ENCODE data around the gene TSPEAR. TPM values are rescaled to one million over a fixed set of nuclear protein-coding genes. Genes with fewer than 3 reads are reported as not detected.
A peak's percentile ranks its signal among the peaks of the same experiment; 100 is the strongest.

Gene TSPEAR
- total RNA-seq, 1 experiment from 2014 or later, result not detected

DNA sequence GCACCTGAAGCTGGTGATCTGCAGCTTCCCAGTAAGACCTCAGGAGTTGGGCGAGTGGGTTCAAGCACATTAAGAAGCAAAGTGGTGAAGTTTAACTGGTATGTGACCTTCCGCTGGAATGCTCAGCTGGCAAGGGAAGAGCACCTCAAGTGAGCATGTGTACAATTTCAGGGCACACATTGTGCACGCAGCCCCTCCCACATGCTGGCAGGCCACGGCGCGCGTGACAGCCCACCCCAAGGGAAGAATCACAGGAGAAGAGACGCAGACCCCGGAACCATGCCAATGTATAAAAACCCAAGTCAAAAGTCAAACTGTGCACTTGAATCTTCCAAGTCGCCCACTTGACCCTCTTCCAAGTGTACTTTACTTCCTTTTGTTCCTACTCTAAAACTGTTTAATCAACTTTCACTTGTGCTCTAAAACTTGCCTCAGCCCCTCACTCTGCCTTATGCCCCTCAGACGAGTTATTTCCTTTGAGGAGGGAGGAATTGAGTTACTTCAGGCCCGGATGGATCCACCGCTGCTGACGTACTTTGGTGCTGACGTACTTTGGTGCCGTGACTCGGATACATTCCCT, 236.0 kb downstream of the TSPEAR start:
- DNase-seq (ENCODE audit: low spot score), result no peak

DNA sequence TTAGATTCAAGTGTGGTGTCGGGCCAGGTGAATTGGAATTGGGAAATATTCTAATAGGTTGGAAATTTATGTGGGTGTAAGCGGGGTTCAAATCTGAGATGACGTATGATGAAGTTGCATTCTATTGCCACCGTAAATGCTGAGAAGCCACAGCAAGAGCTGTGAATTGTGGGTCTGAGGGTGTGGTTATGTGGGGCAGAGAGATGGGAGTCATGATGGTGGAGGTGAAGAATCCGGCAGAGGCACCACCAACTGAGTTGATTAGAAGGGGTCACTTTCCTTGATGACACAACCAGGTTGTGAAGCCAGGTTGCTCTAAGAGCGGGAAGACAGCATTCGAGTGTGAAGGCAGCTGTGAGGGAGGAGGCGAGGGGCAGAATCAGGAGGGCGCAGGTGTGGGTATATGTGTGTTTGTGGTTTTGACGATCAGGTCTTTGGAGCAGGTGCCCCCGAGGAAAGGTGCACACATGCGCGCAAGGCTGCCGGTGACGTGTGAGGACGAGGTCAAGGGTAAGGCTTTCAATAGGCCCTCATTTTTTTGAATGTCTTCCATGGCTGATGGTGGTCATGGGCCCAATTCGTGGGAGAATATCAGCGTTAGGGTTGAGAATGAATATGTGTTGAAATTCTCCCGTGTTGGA, 237.3 kb downstream of the TSPEAR start:
- DNase-seq (ENCODE audit: low spot score), result no peak

DNA sequence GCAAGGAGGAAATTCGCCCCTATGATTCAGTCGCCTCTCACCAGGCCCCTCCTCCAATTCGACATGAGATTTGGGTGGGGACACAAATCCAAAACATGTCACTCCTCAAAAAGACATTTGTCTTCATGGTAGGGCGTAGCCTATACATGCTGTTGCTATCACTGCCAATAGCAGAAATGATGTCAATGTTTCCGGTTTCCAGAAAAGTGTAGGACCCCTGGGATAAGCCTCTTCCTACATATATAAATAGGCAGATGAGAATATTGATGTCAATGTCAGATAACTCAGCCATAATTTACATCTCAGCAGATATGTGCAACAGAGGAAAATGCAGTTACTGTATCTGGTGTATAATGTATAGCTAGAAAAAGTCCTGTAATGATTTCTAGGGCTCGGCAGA, 239.4 kb downstream of the TSPEAR start:
- no peak for DNase-seq (ENCODE audit: low spot score)

DNA sequence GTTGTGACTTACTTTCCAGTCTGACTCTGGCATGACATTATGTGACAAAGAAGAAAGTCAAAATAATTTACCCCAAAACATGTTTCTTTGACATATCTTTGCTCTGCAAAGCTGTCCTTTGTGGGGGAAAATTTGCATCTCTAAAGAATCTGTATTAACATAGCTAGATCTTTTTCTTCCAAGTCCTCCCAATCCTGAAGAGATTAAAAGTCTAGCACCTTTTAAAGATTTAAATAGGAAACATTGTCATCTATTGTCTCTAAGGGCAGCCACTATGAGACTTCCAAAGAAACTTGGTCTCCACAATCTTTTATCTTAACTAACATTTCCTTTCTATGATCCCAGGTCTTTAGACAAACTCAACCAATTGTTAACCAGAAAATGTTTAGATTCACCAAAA, 240.0 kb downstream of the TSPEAR start:
- DNase-seq (ENCODE audit: low spot score), result no peak

DNA sequence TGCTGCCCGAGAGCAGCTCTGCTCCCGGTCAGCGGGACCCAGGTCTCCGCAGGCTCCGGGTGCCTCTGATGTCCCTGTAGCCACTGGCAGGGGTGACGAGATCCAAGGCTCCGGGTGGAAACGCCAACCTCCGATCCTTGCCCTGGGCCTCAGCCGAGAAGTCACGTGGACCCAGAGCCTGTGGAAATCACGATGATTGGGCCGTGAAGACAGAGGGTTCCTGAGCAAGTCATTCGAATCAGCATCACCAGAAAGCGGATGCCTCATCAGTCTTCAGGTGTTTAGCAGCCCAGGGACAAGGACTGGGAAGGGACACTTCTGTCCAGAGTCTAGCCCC, 243.5 kb downstream of the TSPEAR start:
- no peak for DNase-seq (ENCODE audit: low spot score)

DNA sequence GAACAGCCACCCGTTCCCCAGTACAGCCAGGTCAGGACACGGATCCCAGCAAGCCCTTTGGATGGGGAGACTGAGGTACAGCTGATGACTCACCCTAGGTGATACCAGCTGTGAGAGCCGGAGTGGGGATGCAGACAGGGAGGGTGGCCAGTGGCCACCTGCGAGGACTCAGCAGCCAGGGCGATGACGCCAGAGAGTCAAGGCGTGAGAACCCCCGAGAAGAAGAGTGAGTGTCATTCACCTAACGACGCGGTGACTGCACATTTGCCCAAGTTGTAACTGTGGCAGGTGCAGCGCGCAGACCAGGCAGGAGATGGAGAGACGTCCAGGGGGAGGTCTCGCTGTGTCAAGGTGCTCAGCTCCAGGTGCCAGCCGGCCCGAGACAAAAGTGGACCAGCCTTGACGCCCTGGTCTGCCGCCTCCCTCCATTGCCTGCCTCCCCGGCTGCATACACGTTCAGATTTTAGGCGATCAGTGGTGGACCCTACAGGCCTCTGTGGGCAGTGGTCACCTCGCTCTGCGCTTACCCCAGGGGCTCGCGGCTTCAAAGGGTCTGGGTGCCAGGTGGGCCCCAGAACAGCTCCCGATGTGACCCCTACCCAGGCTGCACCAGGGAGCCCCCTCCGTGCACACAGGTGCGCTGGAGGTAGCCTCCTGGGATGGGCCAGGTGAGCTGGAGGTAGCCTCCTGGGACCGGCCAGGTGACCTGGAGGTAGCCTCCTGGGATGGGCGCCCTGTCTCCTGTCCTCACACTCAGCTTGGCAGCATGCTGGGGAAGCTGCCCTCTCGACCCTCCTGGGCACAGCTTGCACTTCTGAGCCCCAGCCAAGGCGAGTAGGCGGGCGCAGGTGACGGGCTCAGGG, 244.1 kb downstream of the TSPEAR start:
- DNase-seq (ENCODE audit: low spot score), result no peak

DNA sequence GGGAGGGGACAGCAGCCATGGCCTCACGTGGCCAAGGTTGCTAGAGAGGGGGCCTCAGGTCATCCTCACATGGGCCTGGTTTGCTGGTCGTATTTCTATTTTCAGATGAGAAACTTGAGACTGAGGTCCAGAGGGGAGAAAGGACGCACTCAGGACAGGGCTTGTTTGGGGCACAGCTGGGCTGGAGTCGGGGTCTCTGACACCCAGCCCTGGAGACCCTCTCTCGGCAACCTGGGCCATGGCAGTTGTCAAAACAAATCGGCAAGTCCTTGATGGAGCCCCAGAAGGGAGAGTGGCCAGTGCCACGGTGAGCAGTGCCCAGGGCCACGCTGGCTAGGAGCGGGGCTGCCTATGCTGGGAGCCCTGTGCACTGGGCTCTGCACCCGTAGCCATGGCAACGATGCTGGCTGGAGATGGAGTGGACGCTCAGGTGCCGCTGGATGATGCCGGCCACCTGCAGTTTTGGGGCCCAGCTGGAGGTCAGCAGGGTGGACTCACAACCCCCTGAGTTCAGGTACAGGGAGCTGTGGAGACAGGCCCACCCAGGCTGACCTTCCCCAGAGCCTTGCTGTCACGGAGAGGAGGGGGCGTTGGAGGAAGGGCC, 244.9 kb downstream of the TSPEAR start:
- DNase-seq (ENCODE audit: low spot score), result no peak

DNA sequence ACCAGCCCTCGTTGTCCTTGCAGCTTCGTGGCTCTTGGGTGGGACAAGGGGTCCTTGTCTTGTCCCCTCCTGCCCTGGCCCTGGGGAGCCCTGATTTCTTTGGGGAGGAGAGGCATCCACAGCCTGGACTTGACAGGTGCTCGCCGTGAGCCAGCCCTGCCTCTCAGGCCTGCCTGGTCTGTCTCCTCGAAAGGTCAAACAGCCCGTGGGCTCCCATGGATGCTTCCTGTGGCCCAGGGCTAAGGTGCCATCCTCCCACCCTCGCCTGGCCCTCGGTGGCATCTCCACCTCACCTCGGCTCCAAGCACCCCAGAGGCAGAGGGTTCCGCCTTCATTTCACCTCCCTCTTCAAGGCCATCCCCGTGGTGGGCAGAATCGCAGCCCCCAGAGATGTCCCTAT, 247.0 kb downstream of the TSPEAR start:
- DNase-seq (ENCODE audit: low spot score), result no peak

DNA sequence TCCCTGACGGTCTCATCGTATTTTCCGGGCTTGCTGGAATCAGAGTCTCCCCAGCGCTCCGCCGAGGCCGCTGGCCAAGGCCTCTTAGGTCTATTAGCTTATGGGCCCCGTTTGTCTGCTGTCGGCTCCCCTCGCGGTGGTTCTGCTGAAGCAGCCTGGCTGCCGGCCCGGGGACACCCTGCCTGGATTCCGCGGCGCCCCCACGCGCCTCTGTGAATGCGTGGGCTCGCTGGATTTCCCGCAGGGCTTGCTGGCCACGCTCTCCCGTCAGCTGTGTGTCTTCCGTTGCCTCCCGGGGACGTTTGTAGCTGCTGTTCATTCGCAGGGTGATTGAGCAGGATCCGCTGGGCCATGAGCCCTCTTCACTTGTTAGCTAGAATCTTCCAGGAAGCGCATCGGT, 247.6 kb downstream of the TSPEAR start:
- DNase-seq (ENCODE audit: low spot score), result no peak

DNA sequence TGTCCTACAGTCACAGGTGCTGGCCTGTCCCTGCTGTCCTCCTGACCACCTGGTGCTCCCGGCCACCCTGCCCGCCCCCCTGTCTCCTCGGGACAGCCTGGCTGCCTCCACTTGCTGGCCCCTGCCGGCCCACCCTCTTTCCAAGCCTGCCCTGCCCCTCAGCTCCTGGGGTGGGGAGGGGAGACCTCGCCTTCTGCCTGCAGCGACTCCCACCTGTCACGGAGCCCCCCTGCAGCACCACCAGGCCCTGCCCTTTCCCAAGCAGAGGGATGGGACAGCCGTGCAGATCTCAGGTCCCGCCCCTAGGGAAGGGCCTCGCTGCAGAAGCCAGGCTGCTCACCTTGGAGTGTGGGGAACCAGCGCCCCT, 248.6 kb downstream of the TSPEAR start:
- DNase-seq (ENCODE audit: low spot score), result no peak

DNA sequence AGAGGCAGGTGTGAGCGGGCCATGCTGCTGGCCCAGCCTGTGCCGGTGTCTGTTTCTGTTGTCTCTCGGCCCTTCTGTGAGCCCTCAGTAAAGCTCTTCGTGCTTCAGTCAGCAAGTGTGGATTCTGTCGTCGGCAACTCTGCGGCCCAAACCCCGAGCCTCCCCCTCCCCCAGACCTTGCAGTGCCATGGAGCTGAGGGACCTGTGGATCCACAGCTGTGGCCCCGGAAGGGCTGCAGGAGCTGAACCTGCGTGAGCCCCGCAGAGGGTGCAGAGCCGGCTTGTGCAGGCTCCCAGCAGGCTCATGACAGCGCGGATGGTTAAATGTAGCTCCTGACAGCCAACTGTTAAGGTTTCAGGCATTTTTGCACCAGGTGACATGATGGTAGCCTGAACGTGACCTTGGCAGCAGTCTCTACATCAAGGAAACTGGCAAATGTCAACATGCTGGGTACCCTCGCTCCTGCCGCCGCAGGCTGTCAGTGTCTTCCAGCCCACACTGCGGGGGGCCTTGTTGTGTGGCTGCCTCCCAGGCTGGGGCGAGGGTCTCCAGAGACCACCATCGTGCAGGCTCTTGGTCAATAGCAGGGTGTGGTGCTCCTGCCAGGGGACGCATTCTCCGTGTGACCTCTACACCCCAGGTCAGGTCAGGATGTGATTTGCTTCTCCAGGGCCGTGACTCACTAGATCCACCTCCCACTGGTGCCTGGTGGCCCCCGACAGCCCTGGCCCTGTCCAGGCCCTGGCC, 249.1 kb downstream of the TSPEAR start:
- DNase-seq (ENCODE audit: low spot score), result no peak

DNA sequence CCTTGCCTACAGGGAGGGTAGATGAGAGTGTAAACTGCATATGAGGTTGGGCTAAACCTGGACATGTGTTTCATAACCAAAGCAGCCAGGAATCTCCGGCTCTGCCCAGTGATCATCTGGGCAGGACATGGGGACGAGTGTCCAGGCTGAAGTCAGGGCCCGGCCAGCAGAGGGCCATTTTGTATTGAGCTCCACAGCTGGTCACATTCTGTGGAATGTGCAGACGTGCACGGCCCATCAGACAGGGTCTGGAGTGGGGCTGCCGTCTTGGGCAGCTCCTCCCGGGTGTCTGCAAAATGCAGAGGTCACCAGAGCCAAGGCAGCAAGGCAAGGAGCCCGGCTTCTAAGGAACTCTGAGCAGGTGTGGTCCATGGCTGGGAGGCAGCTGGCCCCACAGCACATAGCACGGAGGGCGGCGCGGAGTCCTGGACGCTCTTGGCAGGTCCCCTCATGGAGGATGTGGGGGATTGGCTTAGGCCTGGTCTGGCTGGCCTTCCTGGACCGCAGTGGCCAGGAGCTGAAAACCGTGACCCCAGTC, 249.8 kb downstream of the TSPEAR start:
- DNase-seq (ENCODE audit: low spot score), result peak; percentile 3

DNA sequence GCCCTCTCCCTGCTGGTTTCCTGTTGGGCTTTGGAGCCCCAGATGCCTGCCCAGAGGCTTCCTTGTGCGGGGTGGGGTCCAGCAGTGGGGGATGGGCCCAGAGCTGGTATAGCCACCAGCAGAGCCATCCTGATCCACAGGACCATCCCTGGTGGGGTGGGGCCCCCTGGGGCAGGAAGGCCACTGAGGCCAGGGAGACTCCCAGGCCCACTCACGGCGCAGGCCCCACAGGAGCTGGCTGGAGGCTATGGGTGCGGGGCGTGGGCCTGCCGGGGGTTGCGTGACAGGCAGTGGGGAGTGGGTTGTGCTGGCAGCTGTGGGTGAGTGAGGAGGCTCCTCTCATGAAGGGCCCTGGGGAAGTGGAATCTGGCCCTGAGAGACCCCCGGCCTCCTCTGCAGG, 250.4 kb downstream of the TSPEAR start:
- no peak for DNase-seq (ENCODE audit: low spot score)

DNA sequence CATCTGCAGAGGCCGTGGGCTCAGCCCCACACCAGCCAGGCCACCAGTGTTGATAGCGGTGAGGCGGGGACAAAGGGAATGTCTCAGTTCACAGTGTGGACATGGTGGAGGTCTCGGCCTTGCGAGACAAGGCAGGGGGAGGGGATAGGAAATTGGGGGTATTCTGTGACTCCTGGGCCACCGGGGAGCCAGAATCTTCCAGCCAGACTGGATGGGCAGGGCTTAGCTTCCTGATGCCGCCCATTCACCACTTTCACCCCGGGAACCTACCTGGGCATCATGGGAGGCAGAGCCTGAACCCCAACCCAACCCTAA, 251.0 kb downstream of the TSPEAR start:
- DNase-seq (ENCODE audit: low spot score), result no peak

DNA sequence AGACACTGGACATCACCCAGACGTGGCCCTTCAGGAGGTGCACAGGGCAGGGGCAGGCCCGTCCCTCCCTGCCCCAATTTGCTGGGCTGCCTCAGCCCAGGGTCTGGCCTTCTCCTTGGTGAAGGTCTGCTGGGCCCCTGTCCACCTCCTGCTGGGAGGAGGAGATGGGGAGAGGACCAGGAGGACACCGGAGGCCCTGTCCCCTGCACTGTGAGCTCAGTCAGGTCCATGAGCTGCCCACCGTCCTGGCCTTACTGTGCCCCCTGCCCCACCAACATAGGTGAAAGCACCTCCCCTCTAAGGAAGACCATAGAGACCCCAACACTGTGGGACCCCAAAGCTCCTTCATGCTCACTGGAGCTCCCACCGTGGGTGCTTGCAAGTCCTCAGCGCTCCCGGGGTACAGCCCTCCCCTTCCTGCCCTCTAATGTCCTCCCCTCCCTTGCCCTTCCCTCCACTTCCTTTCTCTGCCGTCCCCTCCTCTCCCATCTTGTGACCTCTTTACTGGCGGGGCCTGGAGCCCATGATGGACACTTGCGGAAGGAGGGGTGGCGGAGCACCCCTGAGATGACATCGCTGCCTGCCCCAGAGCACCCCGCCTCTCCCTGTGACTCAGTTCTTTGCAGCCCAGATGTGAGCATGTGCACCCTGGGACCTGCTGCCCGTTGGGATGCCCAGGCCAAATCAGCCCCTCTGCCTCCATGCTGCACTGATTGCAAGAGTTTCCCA, 251.5 kb downstream of the TSPEAR start:
- no peak for DNase-seq (ENCODE audit: low spot score)

DNA sequence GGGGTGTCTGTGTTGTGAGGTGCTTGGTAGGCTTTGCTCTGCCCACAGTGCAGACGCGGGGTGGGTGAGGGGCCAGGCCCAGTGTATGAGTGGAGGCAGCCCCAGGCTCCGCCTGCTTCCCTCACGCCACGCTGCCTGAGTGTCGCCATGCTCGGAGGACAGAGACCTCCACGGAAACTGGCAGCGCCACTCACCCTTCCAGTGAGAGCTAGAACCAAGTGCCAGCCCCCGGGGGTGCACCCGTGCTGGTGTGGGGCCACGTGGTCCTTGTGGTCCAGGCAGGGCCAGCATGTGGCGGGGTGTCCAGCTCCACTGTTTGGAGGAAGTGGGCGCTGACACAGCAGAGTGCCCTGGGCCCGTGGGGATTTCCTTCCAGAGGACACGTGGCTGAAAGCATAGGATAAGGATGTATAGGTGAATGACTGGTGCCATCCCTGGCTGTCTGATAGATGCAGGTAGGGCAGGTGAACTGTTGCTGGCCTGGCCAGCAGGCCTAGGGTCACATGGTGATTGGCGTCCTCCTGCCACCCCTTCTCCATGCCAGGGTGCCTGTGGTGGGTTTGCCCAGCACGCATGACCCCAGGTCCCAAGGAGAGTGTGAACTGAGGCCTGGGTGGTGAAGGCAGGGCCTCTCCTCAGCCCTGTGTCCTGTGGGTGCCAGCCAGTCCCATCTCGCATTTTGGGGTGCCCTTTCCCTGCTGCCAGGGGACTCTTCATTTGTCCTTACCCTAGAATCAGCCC, 252.2 kb downstream of the TSPEAR start:
- no peak for DNase-seq (ENCODE audit: low spot score)

DNA sequence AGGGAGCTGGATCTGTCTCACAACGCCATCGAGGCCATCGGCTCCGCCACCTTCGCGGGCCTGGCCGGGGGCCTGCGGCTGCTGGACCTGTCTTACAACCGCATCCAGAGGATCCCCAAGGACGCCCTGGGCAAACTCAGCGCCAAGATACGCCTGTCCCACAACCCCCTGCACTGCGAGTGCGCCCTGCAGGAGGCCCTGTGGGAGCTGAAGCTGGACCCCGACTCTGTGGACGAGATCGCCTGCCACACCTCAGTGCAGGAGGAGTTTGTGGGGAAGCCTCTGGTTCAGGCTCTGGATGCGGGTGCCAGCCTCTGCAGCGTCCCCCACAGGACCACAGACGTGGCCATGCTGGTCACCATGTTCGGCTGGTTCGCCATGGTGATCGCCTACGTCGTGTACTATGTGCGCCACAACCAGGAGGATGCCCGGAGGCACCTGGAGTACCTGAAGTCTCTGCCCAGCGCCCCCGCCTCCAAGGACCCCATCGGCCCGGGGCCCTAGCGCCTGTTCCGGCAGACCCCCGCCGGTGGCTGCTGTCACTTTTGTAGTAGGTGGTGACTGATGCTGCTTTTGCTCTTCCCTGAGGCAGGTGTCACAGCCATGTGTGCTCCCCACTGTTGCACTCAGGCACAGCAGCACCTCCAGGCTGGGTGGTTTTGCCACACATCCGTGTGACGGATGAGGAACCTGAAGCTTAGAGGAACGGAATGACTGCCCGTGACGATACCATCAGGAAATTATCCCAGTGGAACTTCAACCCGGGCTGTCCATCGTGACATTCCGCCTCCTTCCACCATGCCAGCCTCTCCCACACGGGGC, 254.2 kb downstream of the TSPEAR start:
- no peak for DNase-seq (ENCODE audit: low spot score)

DNA sequence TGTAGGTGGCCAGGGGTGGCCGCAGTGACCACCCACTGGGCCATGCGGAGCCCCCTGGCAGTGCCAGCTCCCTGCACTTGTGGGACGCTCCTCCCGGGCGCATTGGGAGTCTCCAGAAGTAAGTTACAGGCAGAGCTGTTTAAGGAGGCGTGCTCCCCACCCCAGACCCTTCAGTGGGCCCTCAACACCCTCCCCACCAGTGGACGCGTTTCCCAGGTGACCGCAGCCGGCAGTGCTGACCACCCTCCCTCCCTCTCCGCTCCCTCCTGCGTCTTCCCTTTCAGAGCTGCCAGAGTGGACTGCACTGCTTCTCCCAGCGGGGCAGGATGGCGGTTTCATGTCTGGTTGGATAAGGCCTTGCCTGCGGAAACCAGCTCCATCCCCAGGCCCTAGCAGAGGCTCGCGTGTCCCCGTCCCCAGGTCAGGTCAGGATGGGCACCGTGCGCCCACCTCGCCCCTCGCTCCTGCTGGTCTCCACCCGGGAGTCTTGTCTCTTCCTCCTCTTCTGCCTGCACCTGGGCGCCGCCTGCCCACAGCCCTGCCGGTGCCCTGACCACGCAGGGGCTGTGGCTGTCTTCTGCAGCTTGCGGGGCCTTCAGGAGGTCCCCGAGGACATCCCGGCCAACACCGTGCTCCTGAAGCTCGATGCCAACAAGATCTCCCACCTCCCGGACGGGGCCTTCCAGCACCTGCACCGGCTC, 255.0 kb downstream of the TSPEAR start:
- DNase-seq (ENCODE audit: low spot score), result no peak

Measured in HT-29 (cell line).